ENCODE results near the gene THAP4. TPM values are rescaled to one million over a fixed set of nuclear protein-coding genes. Genes with fewer than 3 reads are reported as not detected.
A peak's percentile ranks its signal among the peaks of the same experiment; 100 is the strongest.

THAP4 gene
- total RNA-seq, 1 donor = 43.4 TPM

- no peak overlapping the region for H3K4me2 ChIP-seq (ENCODE audit: insufficient read depth, low read length)
- peaks cover 6% of the 10 kb centered on the region for H3K4me1 ChIP-seq (ENCODE audit: insufficient read depth, low read length)
- H3K36me3 ChIP-seq (ENCODE audit: insufficient read depth, low read length) = peaks cover 34% of the 10 kb centered on the region
- no peak overlapping the region for H3K27ac ChIP-seq (ENCODE audit: low read depth, low read length)
- peaks cover 50% of the 10 kb centered on the region for H4K20me1 ChIP-seq (ENCODE audit: insufficient read depth, low read length)
- peaks cover 88% of the 10 kb centered on the region for H3K79me2 ChIP-seq (ENCODE audit: insufficient read depth, low read length)
- no peak overlapping the region for H3K4me3 ChIP-seq (ENCODE audit: insufficient read depth, low read length)
- no peak for TF ChIP-seq CTCF (IDR thresholded peaks at IDR 0.05; ENCODE audit: extremely low read depth, low read depth, low read length)
- DNase-seq (ENCODE audit: insufficient read length, low spot score, missing footprints) = no peak
- H2AFZ ChIP-seq (ENCODE audit: low read length) = no peak overlapping the region
- no peaks in the 10 kb centered on the region for H3K9me3 ChIP-seq (ENCODE audit: low read depth, low read length)
- H3K27me3 ChIP-seq (ENCODE audit: insufficient read depth, low read length) = no peaks in the 10 kb centered on the region
Observed at GRCh38 chr2:241632478-241633325, 4.3 kb downstream of the THAP4 start.

DNA sequence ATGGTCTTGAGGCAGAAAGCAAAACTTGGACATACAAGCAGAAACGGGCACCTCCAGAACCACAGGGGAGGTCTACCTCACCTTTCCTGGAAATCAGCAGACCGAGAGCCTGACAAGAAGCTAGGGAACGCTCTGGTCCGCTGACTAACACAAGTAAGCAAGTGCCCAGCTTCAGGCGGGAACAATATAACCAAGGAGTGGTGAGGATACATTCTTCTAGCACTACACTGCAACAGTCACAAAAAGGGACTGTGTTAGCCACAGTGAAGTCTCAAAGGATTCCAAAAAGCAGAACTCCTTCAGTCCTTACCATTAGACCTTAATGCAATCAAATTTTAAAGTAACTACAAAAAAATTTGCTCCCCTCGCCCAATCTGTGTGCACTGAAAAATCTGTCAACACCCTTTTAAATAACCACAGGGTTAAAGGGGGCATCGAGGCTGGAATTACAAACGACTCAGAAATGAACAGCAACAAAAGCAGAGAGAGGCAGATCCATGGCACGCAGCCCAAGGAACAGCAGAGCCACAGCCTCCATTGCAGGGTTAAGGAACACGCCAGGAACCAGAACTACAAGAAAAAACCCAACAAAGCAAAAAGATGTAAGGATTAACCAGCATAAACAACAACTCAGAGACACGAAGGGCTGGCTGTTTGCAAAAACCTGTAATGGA lies 7.1 kb downstream of the THAP4 start:
- no peak overlapping the region for H3K4me2 ChIP-seq (ENCODE audit: insufficient read depth, low read length)
- no peak overlapping the region for H3K27ac ChIP-seq (ENCODE audit: low read depth, low read length)
- TF ChIP-seq CTCF (IDR thresholded peaks at IDR 0.05; ENCODE audit: extremely low read depth, low read depth, low read length) = no peak
- no peak overlapping the region for H2AFZ ChIP-seq (ENCODE audit: low read length)
- no peaks in the 10 kb centered on the region for H3K27me3 ChIP-seq (ENCODE audit: insufficient read depth, low read length)
- peaks cover 41% of the 10 kb centered on the region for H3K36me3 ChIP-seq (ENCODE audit: insufficient read depth, low read length)
- H3K4me3 ChIP-seq (ENCODE audit: insufficient read depth, low read length) = no peak overlapping the region
- H3K9me3 ChIP-seq (ENCODE audit: low read depth, low read length) = no peaks in the 10 kb centered on the region
- H3K79me2 ChIP-seq (ENCODE audit: insufficient read depth, low read length) = peaks cover 95% of the 10 kb centered on the region
- peak; percentile 38 for DNase-seq (ENCODE audit: insufficient read length, low spot score, missing footprints)
- H4K20me1 ChIP-seq (ENCODE audit: insufficient read depth, low read length) = peaks cover 44% of the 10 kb centered on the region
- H3K4me1 ChIP-seq (ENCODE audit: insufficient read depth, low read length) = no peaks in the 10 kb centered on the region

DNA sequence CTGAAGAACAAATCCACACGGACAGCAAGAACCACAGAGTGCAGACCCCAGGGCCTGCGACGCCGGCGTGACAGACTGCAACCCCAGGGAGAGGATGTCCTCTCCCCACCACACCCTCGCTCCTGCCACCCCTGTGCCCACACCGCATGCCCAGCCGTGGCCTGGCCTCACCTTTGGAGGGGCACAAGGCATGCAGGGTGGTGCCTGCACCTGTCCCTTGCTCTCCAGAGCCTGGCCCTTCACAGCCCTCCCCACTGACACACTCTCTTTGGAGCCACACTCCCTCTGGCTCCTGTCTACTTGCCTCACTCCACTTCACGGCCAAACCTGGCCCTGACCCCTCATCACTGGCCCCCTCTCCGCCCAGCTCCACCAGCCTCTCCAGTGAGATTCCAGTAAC lies 9.3 kb downstream of the THAP4 start:
- H2AFZ ChIP-seq (ENCODE audit: low read length) = no peak overlapping the region
- peak; percentile 55 for DNase-seq (ENCODE audit: insufficient read length, low spot score, missing footprints)
- H4K20me1 ChIP-seq (ENCODE audit: insufficient read depth, low read length) = peaks cover 32% of the 10 kb centered on the region
- TF ChIP-seq CTCF (IDR thresholded peaks at IDR 0.05; ENCODE audit: extremely low read depth, low read depth, low read length) = no peak
- H3K79me2 ChIP-seq (ENCODE audit: insufficient read depth, low read length) = peaks cover 94% of the 10 kb centered on the region
- no peaks in the 10 kb centered on the region for H3K9me3 ChIP-seq (ENCODE audit: low read depth, low read length)
- no peaks in the 10 kb centered on the region for H3K27me3 ChIP-seq (ENCODE audit: insufficient read depth, low read length)
- H3K4me3 ChIP-seq (ENCODE audit: insufficient read depth, low read length) = no peak overlapping the region
- no peaks in the 10 kb centered on the region for H3K4me1 ChIP-seq (ENCODE audit: insufficient read depth, low read length)
- H3K4me2 ChIP-seq (ENCODE audit: insufficient read depth, low read length) = no peak overlapping the region
- H3K36me3 ChIP-seq (ENCODE audit: insufficient read depth, low read length) = peaks cover 35% of the 10 kb centered on the region
- H3K27ac ChIP-seq (ENCODE audit: low read depth, low read length) = no peak overlapping the region

DNA sequence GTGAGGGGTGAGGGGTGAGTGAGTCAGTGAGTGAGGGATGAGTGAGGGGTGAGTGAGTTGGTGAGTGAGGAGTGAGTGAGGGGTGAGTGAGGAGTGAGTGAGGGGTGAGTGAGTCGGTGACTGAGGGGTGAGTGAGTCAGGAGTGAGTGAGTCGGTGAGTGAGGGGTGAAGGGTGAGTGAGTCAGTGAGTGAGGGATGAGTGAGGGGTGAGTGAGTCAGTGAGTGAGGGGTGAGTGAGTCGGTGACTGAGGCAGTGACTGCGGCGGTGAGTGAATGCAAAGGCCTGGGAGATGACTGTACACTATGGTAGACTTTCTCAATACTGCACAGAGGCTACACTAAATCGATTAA lies 16.6 kb downstream of the THAP4 start:
- Histone ChIP-seq H3K4me2 (ENCODE audit: insufficient read depth, low read length) (no peak overlapping the region), H3K27ac (ENCODE audit: low read depth, low read length) (no peak overlapping the region), H3K4me1 (ENCODE audit: insufficient read depth, low read length) (peaks cover 4% of the 10 kb centered on the region), H2AFZ (ENCODE audit: low read length) (no peak overlapping the region), H4K20me1 (ENCODE audit: insufficient read depth, low read length) (peaks cover 30% of the 10 kb centered on the region), H3K4me3 (ENCODE audit: insufficient read depth, low read length) (no peak overlapping the region), H3K27me3 (ENCODE audit: insufficient read depth, low read length) (no peaks in the 10 kb centered on the region), H3K79me2 (ENCODE audit: insufficient read depth, low read length) (peaks cover 86% of the 10 kb centered on the region), H3K9me3 (ENCODE audit: low read depth, low read length) (no peaks in the 10 kb centered on the region), H3K36me3 (ENCODE audit: insufficient read depth, low read length) (peaks cover 12% of the 10 kb centered on the region)
- no peak for DNase-seq (ENCODE audit: insufficient read length, low spot score, missing footprints)
- no peak for TF ChIP-seq CTCF (IDR thresholded peaks at IDR 0.05; ENCODE audit: extremely low read depth, low read depth, low read length)

All from osteoblast (primary cell).